Parietal lobe (tissue), 1 donor: ENCODE data around the gene RSPH10B2. TPM values are rescaled to one million over a fixed set of nuclear protein-coding genes. Genes with fewer than 3 reads are reported as not detected.

Experiments used
- total RNA-seq: library from RNA; depleted of rRNA; stranded (reverse); fragments of >200 nt; gene quantifications from one replicate; pipeline ENCODE4 v1.2.3, GENCODE V29; 2014

The RSPH10B2 gene
- total RNA-seq, result 4.7 TPM

DNA sequence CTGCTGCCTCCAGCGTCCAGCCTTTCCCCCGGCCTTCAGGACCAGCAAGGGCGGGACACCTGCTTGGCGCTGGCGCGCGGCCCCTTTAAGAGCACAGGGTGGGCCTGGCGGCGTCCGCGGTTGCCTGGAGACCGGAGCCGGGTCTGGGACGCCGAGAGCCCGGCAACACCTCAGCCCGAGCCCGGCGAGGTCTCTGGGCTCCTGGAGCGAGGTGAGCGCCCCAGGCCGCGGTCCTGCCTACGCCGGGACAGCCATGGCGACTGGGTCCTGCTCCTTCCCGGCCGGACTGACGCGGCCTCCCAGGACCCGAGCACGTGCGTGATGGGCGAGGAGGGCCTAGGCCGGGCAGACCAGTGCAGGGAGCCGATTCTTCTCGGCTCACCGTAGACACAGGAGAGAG lies at the start of gene RSPH10B2:
TSS of gene RSPH10B2 (plus strand) at position 140 of the 400 bp plus-strand sequence. CDS start 3,575 bp downstream, outside the sequence.

DNA sequence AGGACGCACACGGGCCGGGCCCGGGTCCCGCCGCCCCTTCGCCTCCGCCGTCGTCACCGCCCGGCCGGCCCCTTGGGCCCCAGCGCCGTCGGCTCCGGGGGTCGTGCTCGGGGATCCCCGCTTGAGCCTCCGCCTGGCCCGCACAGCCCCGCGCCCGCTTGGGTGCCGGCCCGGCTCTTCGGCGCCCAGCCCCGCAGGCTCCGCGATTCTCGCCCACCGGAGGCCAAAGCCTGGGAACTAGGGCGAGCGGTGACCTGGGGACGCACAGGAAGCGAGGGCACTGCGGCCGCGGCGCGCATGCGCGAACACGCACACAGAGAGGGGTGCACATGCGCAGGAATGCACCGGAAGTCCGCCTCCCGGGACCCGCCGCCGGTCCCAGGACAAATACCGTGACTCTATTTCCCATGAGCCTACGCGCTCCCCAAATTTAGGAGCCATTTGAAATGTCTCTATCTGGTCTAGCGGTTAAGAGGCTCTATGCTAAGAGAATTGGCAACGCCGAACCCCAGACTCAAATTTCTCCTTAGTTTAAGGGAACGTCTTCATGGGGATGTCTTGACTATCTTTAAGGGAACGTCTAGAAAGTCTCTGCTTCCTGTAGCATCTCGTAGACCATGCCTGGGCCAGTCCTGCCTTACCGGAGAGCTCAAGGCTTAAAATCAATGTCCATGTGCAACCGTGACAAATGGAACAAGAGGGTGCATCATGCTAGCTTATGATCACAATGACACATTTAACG lies 47.1 kb upstream of the RSPH10B2 start, which contains the start of gene ZNF12:
TSS of gene ZNF12 (minus strand) at position 282 of the 742 bp plus-strand sequence. CDS start 1,774 bp downstream, outside the sequence.

DNA sequence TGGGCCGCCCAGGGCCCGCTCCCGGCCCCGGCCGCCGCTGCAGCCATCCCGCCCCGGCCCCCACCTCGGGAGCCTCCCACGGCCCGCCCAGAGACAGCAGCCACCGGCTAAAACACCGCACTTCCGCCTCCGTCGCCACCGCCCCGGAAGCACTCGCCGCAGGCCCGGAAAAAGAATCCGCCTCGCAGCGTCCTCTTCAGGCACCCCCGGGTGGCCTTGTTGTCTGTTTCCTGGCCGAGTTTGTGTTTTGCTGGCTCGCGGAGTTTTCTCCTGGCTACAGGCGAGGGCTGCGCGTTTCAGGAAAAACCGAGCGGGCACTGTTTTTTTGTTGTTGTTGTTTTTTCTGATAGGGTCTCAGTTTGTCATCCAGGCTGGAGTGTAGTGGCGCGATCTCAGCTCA lies 72.2 kb downstream of the RSPH10B2 start, which contains the start of gene CCZ1B:
TSS of gene CCZ1B (minus strand) at position 125 of the 400 bp plus-strand sequence. CDS start at position 47, 78 bp downstream.

Other genes starting within 250 kb of the RSPH10B2 start
- gene GRID2IP, start 202.6 kb upstream of the RSPH10B2 start, total RNA-seq, result 1.3 TPM
- 49.8 TPM for gene ZDHHC4, start 176.6 kb upstream of the RSPH10B2 start, total RNA-seq
- 31.3 TPM for gene INTS15, start 164.1 kb upstream of the RSPH10B2 start, total RNA-seq
- gene ZNF853, start 138.5 kb upstream of the RSPH10B2 start, total RNA-seq, result 17.5 TPM
- gene ZNF316, start 116.8 kb upstream of the RSPH10B2 start, total RNA-seq, result 28.5 TPM
- 31.6 TPM for gene ZNF12, start 47.2 kb upstream of the RSPH10B2 start, total RNA-seq
- gene CCZ1B, start 72.2 kb downstream of the RSPH10B2 start, total RNA-seq, result 114 TPM